OCI-LY3 (cell line): ENCODE data around the gene SLC38A10.

Source experiments
- H2AFZ ChIP-seq: fragments of 200-600, 300-600 bp; shearing (Covaris generic); 2 replicates; pipeline ENCODE4 v1.6.0; 2014; ENCODE audit warnings: antibody characterized with exemption, low read depth, low read length
- H3K27ac ChIP-seq: fragments of 200-600, 300-600 bp; sonication (generic); 2 replicates; pipeline ENCODE4 v1.5.1; 2014; ENCODE audit warnings: mild to moderate bottlenecking, low read length, moderate library complexity, mixed read lengths
- H3K27me3 ChIP-seq: fragments of 200-600, 300-600 bp; sonication (generic); 2 replicates; pipeline ENCODE4 v1.6.1; 2014; ENCODE audit warnings: low read depth, low read length, mixed read lengths
- H3K36me3 ChIP-seq: fragments of 200-600, 300-600 bp; sonication (generic); replicated peaks from 2 replicates; pipeline ENCODE3; 2014; ENCODE audit warnings: low read depth, low read length, mixed read lengths
- H3K4me1 ChIP-seq: fragments of 300-600, 200-600 bp; sonication (generic); 2 replicates; pipeline ENCODE4 v1.6.1; 2014; ENCODE audit warnings: low read length, mixed read lengths
- H3K4me2 ChIP-seq: fragments of 200-600, 300-600 bp; sonication (generic); 2 replicates; pipeline ENCODE4 v1.6.1; 2014; ENCODE audit warnings: low read length, mixed read lengths
- H3K4me3 ChIP-seq: fragments of 300-600, 200-600 bp; sonication (generic); 2 replicates; pipeline ENCODE4 v1.5.1; 2014; ENCODE audit warnings: antibody characterized with exemption, mild to moderate bottlenecking, low read length, moderate library complexity
- H3K79me2 ChIP-seq: fragments of 300-600, 200-600 bp; shearing (Covaris generic); 2 replicates; pipeline ENCODE4 v1.6.1; 2014; ENCODE audit warnings: mild to moderate bottlenecking, low read length, mixed read lengths
- H3K9ac ChIP-seq: fragments of 300-600, 200-600 bp; shearing (Covaris generic); 2 replicates; pipeline ENCODE4 v1.6.0; 2014; ENCODE audit warnings: mild to moderate bottlenecking, low read length, moderate library complexity
- H3K9me3 ChIP-seq: fragments of 200-600, 300-600 bp; shearing (Covaris generic); 2 replicates; pipeline ENCODE4 v1.6.1; 2014; ENCODE audit warnings: low read length, mixed read lengths; ENCODE audit not compliant: insufficient read depth
- H4K20me1 ChIP-seq: fragments of 200-600, 300-600 bp; sonication (generic); 2 replicates; pipeline ENCODE4 v1.6.1; 2016; ENCODE audit warnings: low read length, mixed read lengths; ENCODE audit not compliant: insufficient read depth
- EZH2phosphoT487 ChIP-seq: fragments of 200-600 bp; shearing (Covaris generic); IDR thresholded peaks from 2 replicates; pipeline ENCODE4 v1.6.1; 2018; ENCODE audit warnings: antibody characterized with exemption, mixed run types, low read depth
- TF ChIP-seq, protein P1 (sequence below): fragments of 200-600, 300-600 bp; sonication (generic); IDR thresholded peaks from 2 replicates; pipeline ENCODE4 v1.5.1; 2014; ENCODE audit warnings: antibody characterized with exemption, low read length, low read depth

SLC38A10 gene

DNA sequence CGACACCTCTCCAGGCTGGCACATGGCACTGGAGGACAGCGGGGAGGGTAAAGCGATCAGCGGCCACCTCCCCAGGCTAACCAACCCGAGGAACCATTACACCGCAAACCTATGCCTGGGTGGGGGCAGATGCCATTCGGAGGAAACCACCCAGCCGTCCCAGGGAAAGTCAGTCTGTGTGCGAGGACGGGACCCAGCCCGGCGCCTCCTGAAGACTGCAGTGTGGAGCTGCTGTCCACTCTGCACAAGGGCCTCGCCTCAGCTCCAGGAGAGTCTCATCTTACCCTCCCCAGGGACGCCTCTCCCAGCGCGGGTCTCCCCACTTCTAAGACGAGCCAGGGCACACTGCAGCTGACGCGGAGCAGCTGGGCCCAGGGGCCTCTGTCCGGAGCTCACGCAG is 8.0 kb downstream of the SLC38A10 start:
- Histone ChIP-seq H2AFZ (no peak overlapping the region), H3K4me2 (no peak overlapping the region), H3K27ac (no peak overlapping the region), H3K36me3 (peaks cover 28% of the 10 kb centered on the region), H3K9ac (no peak overlapping the region), H3K9me3 (no peaks in the 10 kb centered on the region), H3K79me2 (peaks cover 57% of the 10 kb centered on the region), H3K4me1 (no peaks in the 10 kb centered on the region), H3K27me3 (no peaks in the 10 kb centered on the region), H4K20me1 (peaks cover 26% of the 10 kb centered on the region; the same call in 1 of the 2 replicates), H3K4me3 (no peak overlapping the region)
- TF ChIP-seq, protein P1, sequence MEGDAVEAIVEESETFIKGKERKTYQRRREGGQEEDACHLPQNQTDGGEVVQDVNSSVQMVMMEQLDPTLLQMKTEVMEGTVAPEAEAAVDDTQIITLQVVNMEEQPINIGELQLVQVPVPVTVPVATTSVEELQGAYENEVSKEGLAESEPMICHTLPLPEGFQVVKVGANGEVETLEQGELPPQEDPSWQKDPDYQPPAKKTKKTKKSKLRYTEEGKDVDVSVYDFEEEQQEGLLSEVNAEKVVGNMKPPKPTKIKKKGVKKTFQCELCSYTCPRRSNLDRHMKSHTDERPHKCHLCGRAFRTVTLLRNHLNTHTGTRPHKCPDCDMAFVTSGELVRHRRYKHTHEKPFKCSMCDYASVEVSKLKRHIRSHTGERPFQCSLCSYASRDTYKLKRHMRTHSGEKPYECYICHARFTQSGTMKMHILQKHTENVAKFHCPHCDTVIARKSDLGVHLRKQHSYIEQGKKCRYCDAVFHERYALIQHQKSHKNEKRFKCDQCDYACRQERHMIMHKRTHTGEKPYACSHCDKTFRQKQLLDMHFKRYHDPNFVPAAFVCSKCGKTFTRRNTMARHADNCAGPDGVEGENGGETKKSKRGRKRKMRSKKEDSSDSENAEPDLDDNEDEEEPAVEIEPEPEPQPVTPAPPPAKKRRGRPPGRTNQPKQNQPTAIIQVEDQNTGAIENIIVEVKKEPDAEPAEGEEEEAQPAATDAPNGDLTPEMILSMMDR: no peak
- no peak for TF ChIP-seq EZH2phosphoT487

DNA sequence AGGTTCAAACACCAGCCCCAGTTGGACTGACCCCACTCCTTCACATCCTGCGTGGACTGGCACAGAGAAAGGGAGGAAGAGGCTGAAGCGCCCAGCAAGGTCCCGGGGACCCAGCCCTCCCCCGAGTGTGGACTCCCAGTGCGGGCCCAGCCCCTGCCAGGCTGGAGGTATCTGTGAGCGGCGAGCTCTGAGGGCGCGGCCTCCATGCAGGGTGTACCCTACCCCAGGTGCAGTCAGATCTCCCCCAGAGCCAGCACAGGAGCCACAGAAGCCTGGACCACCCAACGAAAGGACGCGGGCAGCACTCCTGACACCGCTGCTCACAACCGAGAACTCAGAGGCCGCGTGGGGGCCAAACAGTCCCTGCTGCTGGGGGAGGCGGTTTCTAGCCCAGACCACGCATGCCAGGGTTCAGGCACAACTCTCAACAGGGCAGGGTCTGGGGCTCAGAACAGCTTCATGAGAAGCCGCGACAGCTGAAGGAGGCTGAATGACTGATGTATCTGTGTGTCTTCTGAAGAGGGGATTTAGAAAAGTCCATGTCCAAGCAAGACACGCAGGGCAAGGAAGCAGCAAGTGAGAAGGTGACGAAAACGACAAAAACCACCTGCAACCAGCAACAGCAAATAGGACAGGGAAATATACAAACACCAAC is 8.5 kb downstream of the SLC38A10 start:
- Histone ChIP-seq H4K20me1 (peaks cover 26% of the 10 kb centered on the region; the same call in 1 of the 2 replicates), H3K36me3 (peaks cover 28% of the 10 kb centered on the region), H2AFZ (no peak overlapping the region), H3K9me3 (no peaks in the 10 kb centered on the region), H3K4me2 (no peak overlapping the region), H3K79me2 (peaks cover 55% of the 10 kb centered on the region), H3K4me1 (no peaks in the 10 kb centered on the region), H3K4me3 (no peak overlapping the region), H3K27ac (no peak overlapping the region), H3K27me3 (no peaks in the 10 kb centered on the region), H3K9ac (no peak overlapping the region)
- TF ChIP-seq, protein P1: no peak
- no peak for TF ChIP-seq EZH2phosphoT487

DNA sequence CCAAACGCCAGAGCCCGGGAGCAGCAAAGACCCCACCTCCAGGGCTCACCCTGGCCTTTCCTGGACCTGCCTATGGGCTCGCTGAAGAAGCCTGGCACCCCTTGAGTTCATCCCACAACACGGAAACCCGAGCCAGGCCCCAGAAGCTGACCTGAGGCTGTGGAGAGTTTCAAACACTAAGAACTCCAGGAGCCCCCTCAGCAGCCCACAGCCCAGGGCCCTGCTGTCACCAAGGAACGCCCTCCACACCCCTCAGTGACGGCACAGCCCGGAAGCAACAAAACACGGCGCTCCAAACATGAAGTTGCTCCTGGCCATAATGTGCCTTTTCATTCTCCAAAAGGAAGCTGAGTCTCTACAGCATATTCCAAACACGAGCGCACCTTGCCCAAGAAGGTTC is 9.2 kb downstream of the SLC38A10 start:
- peaks cover 21% of the 10 kb centered on the region; the same call in 1 of the 2 replicates for H4K20me1 ChIP-seq
- H3K27me3 ChIP-seq: no peaks in the 10 kb centered on the region
- no peak overlapping the region for H2AFZ ChIP-seq
- TF ChIP-seq, protein P1: no peak
- no peak for TF ChIP-seq EZH2phosphoT487
- H3K4me3 ChIP-seq: no peak overlapping the region
- H3K36me3 ChIP-seq: peaks cover 28% of the 10 kb centered on the region
- H3K79me2 ChIP-seq: peaks cover 48% of the 10 kb centered on the region
- no peak overlapping the region for H3K27ac ChIP-seq
- no peak overlapping the region for H3K4me2 ChIP-seq
- no peaks in the 10 kb centered on the region for H3K4me1 ChIP-seq
- no peaks in the 10 kb centered on the region for H3K9me3 ChIP-seq
- H3K9ac ChIP-seq: no peak overlapping the region

DNA sequence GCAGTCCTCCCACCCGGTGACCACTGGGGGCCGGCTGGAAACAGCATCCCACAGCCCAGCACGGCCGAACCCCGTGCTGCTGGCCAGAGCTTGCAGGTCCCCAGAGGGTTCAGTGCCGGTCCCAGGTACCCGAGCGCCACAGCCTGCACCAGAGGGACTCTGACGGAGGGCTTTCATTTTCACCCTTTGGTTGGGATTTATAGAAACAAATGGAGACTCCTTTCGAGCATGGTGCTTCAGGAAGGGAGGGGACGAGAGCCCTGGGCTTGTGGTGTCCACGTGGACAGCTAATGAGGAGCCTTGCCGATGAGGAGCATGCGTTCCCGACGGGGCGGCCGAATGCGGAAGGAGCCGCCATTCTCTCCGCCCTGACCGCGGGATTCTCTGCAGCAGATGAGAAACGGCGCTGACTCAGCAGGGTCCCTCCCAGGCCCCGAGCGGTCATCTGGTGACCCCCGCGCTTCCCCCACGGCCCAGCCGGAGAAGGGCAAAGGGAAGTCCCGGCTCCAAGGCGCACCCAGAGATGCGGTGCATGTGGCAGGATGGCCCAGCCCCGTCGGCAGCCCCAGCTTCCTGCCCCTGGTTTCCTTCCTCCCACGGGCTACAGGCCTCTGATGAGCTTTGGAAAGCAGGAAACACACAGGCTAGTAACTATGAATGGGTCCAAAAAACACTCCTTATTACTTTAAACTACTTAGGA is 9.8 kb downstream of the SLC38A10 start:
- TF ChIP-seq, protein P1: no peak
- TF ChIP-seq EZH2phosphoT487: no peak
- Histone ChIP-seq H3K4me2 (no peak overlapping the region), H3K27ac (no peak overlapping the region), H3K9me3 (no peaks in the 10 kb centered on the region), H3K4me3 (no peak overlapping the region), H3K27me3 (no peaks in the 10 kb centered on the region), H3K36me3 (peaks cover 27% of the 10 kb centered on the region), H3K79me2 (peaks cover 42% of the 10 kb centered on the region), H3K4me1 (no peaks in the 10 kb centered on the region), H4K20me1 (peaks cover 20% of the 10 kb centered on the region; the same call in 1 of the 2 replicates), H3K9ac (no peak overlapping the region), H2AFZ (no peak overlapping the region)
